ENCODE measurements around the gene PRIMA1.

- TF ChIP-seq FOXM1 (IDR thresholded peaks at IDR 0.05; ENCODE audit: low read depth) (no peak), TAF1 (IDR thresholded peaks at IDR 0.05; ENCODE audit: borderline replicate concordance, low read depth, low read length) (no peak), ELF1 (IDR thresholded peaks at IDR 0.05) (no peak), CTCF (IDR thresholded peaks at IDR 0.05) (no peak), USF1 (IDR thresholded peaks at IDR 0.05; ENCODE audit: borderline replicate concordance, low read depth) (no peak), GABPA (IDR thresholded peaks at IDR 0.05; ENCODE audit: low read depth) (no peak), MEF2A (IDR thresholded peaks at IDR 0.05; ENCODE audit: borderline replicate concordance, low read depth) (no peak), SIN3A (IDR thresholded peaks at IDR 0.05; ENCODE audit: borderline replicate concordance, low read depth, low read length) (no peak), REST (IDR thresholded peaks at IDR 0.05; ENCODE audit: low read depth, low read length) (no peak), EP300 (IDR thresholded peaks at IDR 0.05; ENCODE audit: borderline replicate concordance in 1 of 2, low read depth in 1 of 2, low read length in 1 of 2) (no peak), TEAD4 (IDR thresholded peaks at IDR 0.05; ENCODE audit: borderline replicate concordance, insufficient read depth) (no peak), PBX3 (IDR thresholded peaks at IDR 0.05) (no peak), ZBTB33 (IDR thresholded peaks at IDR 0.05; ENCODE audit: borderline replicate concordance, low read depth) (no peak), MXI1 (IDR thresholded peaks at IDR 0.05; ENCODE audit: low read depth, low read length) (no peak)
These were observed 42.6 kb upstream of the PRIMA1 start for GRCh38 chr14:93830753-93831461.

Data from SK-N-SH (cell line).